GM23338 (cell line): ENCODE measurements around the gene LTA4H.

Experiments
- CREB1 ChIP-seq: fragments of 250-450 bp; sonication (Bioruptor Pico); IDR thresholded peaks from 2 replicates; pipeline ENCODE4 v1.5.0; 2020; ENCODE audit warnings: low read depth, mild to moderate bottlenecking, moderate library complexity
- CTCF ChIP-seq, 2 experiments: fragments of 200-600 bp in 1 of 2; sonication (generic) in 1 of 2; conservative IDR thresholded peaks; 2 replicates each; pipeline versions ENCODE4 v1.5.1 to v1.6.1; 2016 to 2017; ENCODE audit warnings: antibody characterized with exemption in 2 of 2, low read depth in 2 of 2, mild to moderate bottlenecking in 2 of 2, moderate library complexity in 1 of 2
- EZH2 ChIP-seq: fragments of 200-600 bp; sonication (generic); IDR thresholded peaks from one replicate; pipeline ENCODE4 v1.8.0; 2017; ENCODE audit warnings: antibody characterized with exemption, mild to moderate bottlenecking, low read depth; ENCODE audit not compliant: unreplicated experiment
- EZH2phosphoT487 ChIP-seq: fragments of 200-600 bp; sonication (generic); IDR thresholded peaks from one replicate; pipeline ENCODE4 v1.8.1; 2018; ENCODE audit warnings: antibody characterized with exemption; ENCODE audit not compliant: unreplicated experiment
- JUNB ChIP-seq: IDR thresholded peaks from one replicate; pipeline ENCODE4 v1.6.1; 2016; ENCODE audit warnings: antibody characterized with exemption; ENCODE audit not compliant: unreplicated experiment
- NANOG ChIP-seq: IDR thresholded peaks from 2 replicates; pipeline ENCODE4 v1.6.1; 2016; ENCODE audit warnings: antibody characterized with exemption, borderline replicate concordance
- POLR2AphosphoS5 ChIP-seq: IDR thresholded peaks from 2 replicates; pipeline ENCODE4 v1.6.1; 2016; ENCODE audit warnings: antibody characterized with exemption, low read depth
- REST ChIP-seq: IDR thresholded peaks from one replicate; pipeline ENCODE4 v1.6.1; 2018; ENCODE audit warnings: antibody characterized with exemption; ENCODE audit not compliant: unreplicated experiment
- ZNF331 ChIP-seq: fragments of 250-450 bp; sonication (Bioruptor Pico); IDR thresholded peaks from 2 replicates; pipeline ENCODE4 v1.5.0; 2020; ENCODE audit warnings: low read depth, mild to moderate bottlenecking, moderate library complexity
- ZNF462 ChIP-seq: fragments of 250-450 bp; sonication (Bioruptor Pico); IDR thresholded peaks from 2 replicates; pipeline ENCODE4 v1.5.0; 2020; ENCODE audit warnings: mild to moderate bottlenecking, moderate library complexity

GRCh38 chr12:96068636-96069035, 33.2 kb upstream of the LTA4H start:
- TF ChIP-seq EZH2 (no peak), CTCF (conservative IDR thresholded peaks at IDR 0.05; ENCODE audit: low read depth in 2 of 2) (no peak), NANOG (no peak), EZH2phosphoT487 (no peak), POLR2AphosphoS5 (no peak), ZNF462 (no peak), CREB1 (CRISPR knock-in tag) (no peak), JUNB (no peak), REST (no peak), ZNF331 (CRISPR knock-in tag) (no peak)
